ENCODE data around the gene SFXN4. TPM values are rescaled to one million over a fixed set of nuclear protein-coding genes. Genes with fewer than 3 reads are reported as not detected.

The SFXN4 gene
- total and polyA plus RNA-seq, 9 of the 15 experiments (the other 6 are each of a cell fraction or from before 2014, with no cell fraction given): 40.1 to 97.8 (median 54.5) TPM

DNA sequence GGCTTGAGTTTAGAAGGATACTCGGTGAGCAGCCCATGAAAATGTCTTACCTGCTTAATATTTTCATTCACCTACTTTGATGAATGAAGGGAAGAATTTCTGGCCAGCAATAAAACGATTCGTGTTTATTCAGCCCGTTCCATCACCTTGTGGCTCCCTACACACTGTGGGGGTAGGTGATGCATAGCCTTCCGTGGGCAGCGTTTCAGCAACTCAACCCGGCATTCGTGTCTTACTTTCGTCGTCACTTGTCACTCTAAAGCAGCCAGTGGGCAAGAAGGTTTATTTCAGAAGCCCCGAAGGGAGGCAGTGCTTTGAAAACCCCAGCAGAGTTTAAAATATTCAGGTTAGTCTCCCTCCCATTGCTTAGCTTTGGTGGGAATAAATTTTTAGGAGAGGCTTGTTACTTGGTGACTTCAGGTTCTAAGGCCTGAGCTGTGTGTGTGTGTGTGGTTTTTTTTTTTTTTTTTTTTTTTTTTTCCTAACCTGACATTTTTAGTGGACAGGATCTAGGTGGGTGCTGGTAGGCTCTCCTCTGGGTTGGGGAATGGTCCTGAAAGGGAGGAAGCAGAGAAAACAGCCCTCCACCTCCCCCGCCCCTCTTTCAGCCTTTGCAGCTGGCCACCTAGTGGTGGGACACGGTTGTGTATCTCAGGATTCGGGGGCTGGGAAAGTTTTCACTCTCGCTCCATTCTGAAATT lies 43.7 kb upstream of the SFXN4 start:
- in situ Hi-C loops (cut with MboI): no loop called here
- no peaks in the 10 kb centered on the region for H3K9me3 ChIP-seq (replicated peaks; ENCODE audit: control insufficient read depth, insufficient read depth, low read depth, low read length)
- H3K36me3 ChIP-seq (ENCODE audit: control insufficient read depth, insufficient read depth, low read length): no peaks in the 10 kb centered on the region
- 0 out of 2 replicates have a peak overlapping the region, but pooled peaks have one; percentile 51 for H2AFZ ChIP-seq (ENCODE audit: low read depth, low read length)
- H3K4me3 ChIP-seq: no peak overlapping the region
- H3K4me2 ChIP-seq (ENCODE audit: insufficient read depth, low read length): no peak overlapping the region
- FAIRE-seq: peak; percentile 60
- WGBS (ENCODE audit: insufficient coverage, low coverage, missing lambda C conversion rate): 23% methylated on average over 13 of the region's 15 CpGs
- CTCF ChIA-PET (ENCODE audit: low intra/inter-chr PET ratio): no interaction called here
- DNase-seq (ENCODE audit: extremely low read depth in 1 of 4, low spot score in 3 of 4): peak; percentile 55 to 64 (median 62)
- H3K9me1 ChIP-seq (ENCODE audit: control insufficient read depth, insufficient read depth, low read length): no peaks in the 10 kb centered on the region
- 0 out of 3 replicates have a peak, but pooled peaks have one; percentile 8 for ATAC-seq
- no peaks in the 10 kb centered on the region for H3K27me3 ChIP-seq (ENCODE audit: control insufficient read depth in 2 of 2, insufficient read depth in 2 of 2, low read length in 2 of 2)
- intact Hi-C loops (cut with micrococcal nuclease): loop anchor here (5.0 kb wide), 1 partner anchor 333 kb away; the partner anchor contains the start of gene RGS10
- no peaks in the 10 kb centered on the region for H4K20me1 ChIP-seq (replicated peaks; ENCODE audit: control insufficient read depth, insufficient read depth, low read length)
- no peak overlapping the region for H3K27ac ChIP-seq (ENCODE audit: extremely low read depth, low read depth, low read length)
- BruUV-seq (replicated peaks): no TSS peak
- no peak overlapping the region; a peak in 1 of 4 replicates for H3K9ac ChIP-seq (ENCODE audit: insufficient read depth in 1 of 2, low read depth in 2 of 2, low read length in 2 of 2)
- no peaks in the 10 kb centered on the region for H3K79me2 ChIP-seq (ENCODE audit: control insufficient read depth, insufficient read depth, low read length)
- H3K4me1 ChIP-seq (replicated peaks in 1 of 2; ENCODE audit: control insufficient read depth in 2 of 2, insufficient read depth in 2 of 2, low read length in 2 of 2): peaks cover 8 to 21% of the 10 kb centered on the region in 2 experiments
- POLR2A ChIA-PET: interaction anchor here (0.6 kb wide), 1 partner anchor 113 kb away, joined by 3 read pairs; no protein-coding TSS in a partner anchor
- no peak for TF ChIP-seq CBFB (CRISPR knock-in tag; IDR thresholded peaks at IDR 0.05)
- no peak for TF ChIP-seq PRMT5 (CRISPR knock-in tag; IDR thresholded peaks at IDR 0.05)
- TF ChIP-seq RBM14 (IDR thresholded peaks at IDR 0.05; ENCODE audit: borderline replicate concordance, insufficient read depth, low read depth, low read length): no peak
- no peak for TF ChIP-seq SRF (CRISPR knock-in tag; IDR thresholded peaks at IDR 0.05)
- TF ChIP-seq GABPB1 (CRISPR knock-in tag; IDR thresholded peaks at IDR 0.05): no peak
- no peak for TF ChIP-seq GTF2E2 (tag; IDR thresholded peaks at IDR 0.05)
- TF ChIP-seq MAZ (CRISPR knock-in tag; conservative IDR thresholded peaks at IDR 0.05 in 1 of 2, IDR thresholded peaks at IDR 0.05 in 1 of 2): peak in 1 of 2 experiments; percentile 58; a peak in 2 of 4 replicates
- TF ChIP-seq ZMIZ1 (IDR thresholded peaks at IDR 0.05; ENCODE audit: low read depth in 2 of 2, low read length in 2 of 2): no peak
- TF ChIP-seq, protein P1, sequence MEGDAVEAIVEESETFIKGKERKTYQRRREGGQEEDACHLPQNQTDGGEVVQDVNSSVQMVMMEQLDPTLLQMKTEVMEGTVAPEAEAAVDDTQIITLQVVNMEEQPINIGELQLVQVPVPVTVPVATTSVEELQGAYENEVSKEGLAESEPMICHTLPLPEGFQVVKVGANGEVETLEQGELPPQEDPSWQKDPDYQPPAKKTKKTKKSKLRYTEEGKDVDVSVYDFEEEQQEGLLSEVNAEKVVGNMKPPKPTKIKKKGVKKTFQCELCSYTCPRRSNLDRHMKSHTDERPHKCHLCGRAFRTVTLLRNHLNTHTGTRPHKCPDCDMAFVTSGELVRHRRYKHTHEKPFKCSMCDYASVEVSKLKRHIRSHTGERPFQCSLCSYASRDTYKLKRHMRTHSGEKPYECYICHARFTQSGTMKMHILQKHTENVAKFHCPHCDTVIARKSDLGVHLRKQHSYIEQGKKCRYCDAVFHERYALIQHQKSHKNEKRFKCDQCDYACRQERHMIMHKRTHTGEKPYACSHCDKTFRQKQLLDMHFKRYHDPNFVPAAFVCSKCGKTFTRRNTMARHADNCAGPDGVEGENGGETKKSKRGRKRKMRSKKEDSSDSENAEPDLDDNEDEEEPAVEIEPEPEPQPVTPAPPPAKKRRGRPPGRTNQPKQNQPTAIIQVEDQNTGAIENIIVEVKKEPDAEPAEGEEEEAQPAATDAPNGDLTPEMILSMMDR (IDR thresholded peaks at IDR 0.05 in 2 of 3, conservative IDR thresholded peaks at IDR 0.05 in 1 of 3; ENCODE audit: insufficient read depth in 2 of 3, low read depth in 1 of 3, low read length in 3 of 3): peak; percentile 68 to 72 (median 68)
- no peak for TF ChIP-seq MXI1 (IDR thresholded peaks at IDR 0.05; ENCODE audit: low read depth, low read length)
- no peak for TF ChIP-seq TBP (optimal IDR thresholded peaks at IDR 0.05; ENCODE audit: low read depth, low read length)
- peak; percentile 17 to 40; a peak in 3 of 4 replicates for TF ChIP-seq RAD21 (CRISPR knock-in tag; conservative IDR thresholded peaks at IDR 0.05 in 1 of 2, IDR thresholded peaks at IDR 0.05 in 1 of 2)
- no peak for TF ChIP-seq ZNF707 (CRISPR knock-in tag; conservative IDR thresholded peaks at IDR 0.05)
- no peak for TF ChIP-seq RBM34 (IDR thresholded peaks at IDR 0.05; ENCODE audit: borderline replicate concordance, insufficient read depth, low read length)
- no peak for TF ChIP-seq C11orf30 (IDR thresholded peaks at IDR 0.05; ENCODE audit: low read depth)
- no peak for TF ChIP-seq ZNF444 (CRISPR knock-in tag; IDR thresholded peaks at IDR 0.05)
